Naive thymus-derived CD4-positive, alpha-beta T cell (primary cell): ENCODE results near the gene SUSD2. TPM values are rescaled to one million over a fixed set of nuclear protein-coding genes. Genes with fewer than 3 reads are reported as not detected.
"Not testable (repeated sequence)": the region's sequence is repeated elsewhere in the genome, so short reads cannot be mapped to it uniquely, and the experiment has no call there.

Source experiments
- ATAC-seq: fragments of 150-1000 bp; cut with Tn5 transposase; 2 replicates; pipeline ENCODE4 v1.10.0; 2021; ENCODE audit warnings: mild to moderate bottlenecking, moderate library complexity
- CTCF ChIA-PET: fragments of 350-600 bp; sonication (Branson Sonifier 250); formaldehyde crosslinking; loops from one replicate; lab custom pipeline; 2021; ENCODE audit warnings: antibody characterized with exemption; lab: Charles Lee
- POLR2A ChIA-PET: fragments of 350-600 bp; sonication (Branson Sonifier 250); formaldehyde crosslinking; loops from one replicate; lab custom pipeline; 2021; ENCODE audit warnings: antibody characterized with exemption, inconsistent platforms; lab: Charles Lee
- DNase-seq, 9 donors: peaks; one replicate each; pipeline versions ENCODE4 v3.0.0 to v3.0.0-alpha.2; 2020 to 2022; ENCODE audit warnings: mixed read lengths in 1 of 9
- H3K27ac ChIP-seq: one replicate; pipeline ENCODE4 v1.7.0; 2013; ENCODE audit warnings: mild to moderate bottlenecking, low read depth, low read length, moderate library complexity
- H3K27me3 ChIP-seq, 2 donors: one replicate each; pipeline ENCODE4 v1.7.0; 2013; ENCODE audit warnings: low read length in 2 of 2, mild to moderate bottlenecking in 2 of 2, moderate library complexity in 2 of 2; ENCODE audit not compliant: control insufficient read depth in 2 of 2, insufficient read depth in 2 of 2
- H3K36me3 ChIP-seq, 3 experiments: 1 replicate in 2 of 3; 2 replicates in 1 of 3; pipeline ENCODE4 v1.7.0; 2013; ENCODE audit warnings: low read length in 3 of 3, mild to moderate bottlenecking in 3 of 3, moderate library complexity in 1 of 3; ENCODE audit not compliant: insufficient read depth in 3 of 3, control insufficient read depth in 2 of 3
- H3K4me1 ChIP-seq, 2 donors: one replicate each; pipeline ENCODE4 v1.7.0; 2013; ENCODE audit warnings: low read length in 2 of 2, mild to moderate bottlenecking in 2 of 2, moderate library complexity in 1 of 2; ENCODE audit not compliant: control insufficient read depth in 2 of 2, insufficient read depth in 2 of 2
- H3K4me3 ChIP-seq: 2 replicates; pipeline ENCODE4 v1.7.0; 2013; ENCODE audit warnings: mild to moderate bottlenecking, low read length
- H3K9me3 ChIP-seq, 3 experiments: 1 replicate in 2 of 3; 2 replicates in 1 of 3; pipeline ENCODE4 v1.7.0; 2013; ENCODE audit warnings: low read length in 3 of 3; ENCODE audit not compliant: control insufficient read depth in 2 of 3
- H3K27ac Mint-ChIP-seq, 9 donors: one replicate each; pipeline ENCODE4 v1.8.0; 2020 to 2022; ENCODE audit warnings: mixed read lengths in 9 of 9, mild to moderate bottlenecking in 8 of 9, moderate library complexity in 5 of 9, inconsistent platforms in 2 of 9
- H3K27me3 Mint-ChIP-seq, 5 donors: one replicate each; pipeline ENCODE4 v1.8.0; 2021 to 2022; ENCODE audit warnings: mixed read lengths in 5 of 5, mild to moderate bottlenecking in 1 of 5
- H3K36me3 Mint-ChIP-seq, 5 donors: one replicate each; pipeline ENCODE4 v1.8.0; 2020 to 2022; ENCODE audit warnings: mixed read lengths in 5 of 5, mild to moderate bottlenecking in 3 of 5, inconsistent platforms in 1 of 5
- H3K4me1 Mint-ChIP-seq, 7 donors: one replicate each; pipeline ENCODE4 v1.8.0; 2020 to 2022; ENCODE audit warnings: mixed read lengths in 7 of 7, mild to moderate bottlenecking in 3 of 7, inconsistent platforms in 1 of 7
- H3K4me3 Mint-ChIP-seq, 10 donors: one replicate each; pipeline ENCODE4 v1.8.0; 2020 to 2022; ENCODE audit warnings: mild to moderate bottlenecking in 10 of 10, mixed read lengths in 10 of 10, moderate library complexity in 6 of 10, inconsistent platforms in 2 of 10
- H3K9me3 Mint-ChIP-seq, 11 donors: one replicate each; pipeline ENCODE4 v1.8.0; 2020 to 2022; ENCODE audit warnings: mixed read lengths in 11 of 11, mild to moderate bottlenecking in 4 of 11, inconsistent platforms in 1 of 11, moderate library complexity in 1 of 11
- intact Hi-C, 2 donors: fragments of 100-400 bp; cut with micrococcal nuclease; formaldehyde crosslinking; loops; one replicate each; pipeline ENCODE4 v1.15.1; 2023
- polyA plus RNA-seq, 2 donors: library from polyadenylated mRNA; unstranded; fragments of 300-500 nt; fragmentation: Illumina TruSeq; gene quantifications; one replicate each; pipeline ENCODE4 v1.2.3, GENCODE V29; 2021
- total RNA-seq, 6 experiments: library from RNA in 5 of 6; stranded (reverse) in 5 of 6; gene quantifications; 1 replicate in 5 of 6; 2 replicates in 1 of 6; pipeline ENCODE4 v1.2.3 and lab custom pipeline; 2021 to 2026

Gene SUSD2, protein sequence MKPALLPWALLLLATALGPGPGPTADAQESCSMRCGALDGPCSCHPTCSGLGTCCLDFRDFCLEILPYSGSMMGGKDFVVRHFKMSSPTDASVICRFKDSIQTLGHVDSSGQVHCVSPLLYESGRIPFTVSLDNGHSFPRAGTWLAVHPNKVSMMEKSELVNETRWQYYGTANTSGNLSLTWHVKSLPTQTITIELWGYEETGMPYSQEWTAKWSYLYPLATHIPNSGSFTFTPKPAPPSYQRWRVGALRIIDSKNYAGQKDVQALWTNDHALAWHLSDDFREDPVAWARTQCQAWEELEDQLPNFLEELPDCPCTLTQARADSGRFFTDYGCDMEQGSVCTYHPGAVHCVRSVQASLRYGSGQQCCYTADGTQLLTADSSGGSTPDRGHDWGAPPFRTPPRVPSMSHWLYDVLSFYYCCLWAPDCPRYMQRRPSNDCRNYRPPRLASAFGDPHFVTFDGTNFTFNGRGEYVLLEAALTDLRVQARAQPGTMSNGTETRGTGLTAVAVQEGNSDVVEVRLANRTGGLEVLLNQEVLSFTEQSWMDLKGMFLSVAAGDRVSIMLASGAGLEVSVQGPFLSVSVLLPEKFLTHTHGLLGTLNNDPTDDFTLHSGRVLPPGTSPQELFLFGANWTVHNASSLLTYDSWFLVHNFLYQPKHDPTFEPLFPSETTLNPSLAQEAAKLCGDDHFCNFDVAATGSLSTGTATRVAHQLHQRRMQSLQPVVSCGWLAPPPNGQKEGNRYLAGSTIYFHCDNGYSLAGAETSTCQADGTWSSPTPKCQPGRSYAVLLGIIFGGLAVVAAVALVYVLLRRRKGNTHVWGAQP
- total RNA-seq = 1 to 10 TPM; 1.0 to 2.3 (median 1.7) TPM
- polyA plus RNA-seq = under 1 TPM in 1 of 2 donors, not detected in 1; 0.40 TPM
- 2.7 reads per million, percentile 14 among the genes with 10 or more reads in this experiment for total RNA-seq (lab: John Stamatoyannopoulos, UW)

DNA sequence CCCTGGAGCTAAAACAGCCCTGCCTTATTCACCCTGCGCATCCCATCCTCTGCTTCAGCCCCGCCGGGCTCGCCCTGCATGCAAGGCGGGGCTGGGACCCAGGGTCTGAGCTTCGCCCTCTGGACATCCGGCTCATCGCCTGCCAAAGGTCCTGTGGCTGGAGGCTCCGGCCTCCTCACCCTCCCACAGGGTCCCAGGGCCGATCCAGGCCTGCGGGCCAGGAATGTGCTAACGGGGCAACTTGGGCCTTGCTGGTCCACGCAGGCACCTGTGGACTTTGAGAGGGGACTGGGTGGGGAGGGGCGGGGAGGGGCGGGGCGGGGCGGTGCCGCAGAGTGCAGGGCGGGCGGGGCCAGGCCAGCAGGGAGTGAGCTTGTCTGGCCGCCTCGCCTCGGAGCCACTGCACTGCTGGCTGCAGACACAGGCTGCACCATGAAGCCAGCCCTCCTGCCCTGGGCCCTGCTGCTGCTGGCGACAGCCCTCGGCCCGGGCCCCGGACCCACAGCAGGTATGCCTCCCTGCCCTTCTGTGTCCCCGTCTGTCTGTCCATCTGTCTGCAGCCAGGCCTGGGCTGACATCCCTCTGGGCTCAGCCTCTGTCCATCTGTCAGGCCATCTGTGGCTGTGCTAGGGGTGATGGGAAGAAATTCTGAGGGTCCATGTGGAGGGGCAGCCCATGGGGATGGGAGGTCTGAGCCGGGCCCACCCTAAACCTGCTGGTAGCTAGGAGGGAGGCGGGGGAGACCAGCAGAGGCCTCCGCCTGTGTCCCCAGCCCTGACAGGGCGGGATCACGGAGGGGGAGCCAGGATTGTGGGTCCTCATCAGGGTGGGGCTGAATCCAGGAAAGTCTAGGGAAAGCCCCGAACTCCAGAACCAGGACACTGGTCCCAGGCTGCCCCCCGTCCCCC is at the start of gene SUSD2:
TSS of gene SUSD2 (plus strand) at position 400 of the 908 bp plus-strand sequence. CDS start at position 433, 33 bp downstream.
- Mint-ChIP-seq H3K9me3 (no peaks in the 10 kb centered on the region), H3K4me1 (peaks cover 0 to 5% (median 0%) of the 10 kb centered on the region in 7 donors), H3K36me3 (no peaks in the 10 kb centered on the region), H3K27me3 (no peaks in the 10 kb centered on the region), H3K4me3 (no peak within 1 kb of the TSS), H3K27ac (peak within 1 kb of the TSS in 2 of 9 donors; percentile 8 to 72)
- no peak within 1 kb of the TSS for H3K27ac ChIP-seq
- DNase-seq (no peak), ATAC-seq (no peak)
- H3K4me3 ChIP-seq = no peak within 1 kb of the TSS
- no peaks in the 10 kb centered on the region for H3K9me3 ChIP-seq
- ChIA-PET CTCF (no interaction called here), POLR2A (interaction anchor here (0.9 kb wide), 1 partner anchor 11 kb away, joined by 3 read pairs; no protein-coding TSS in a partner anchor)
- intact Hi-C loops = loop anchor here in 1 of 2 donors (10.0 kb wide), 1 partner anchor 197 kb away; the partner anchor contains the start of gene GSTT2
- no peaks in the 10 kb centered on the region for H3K4me1 ChIP-seq
- peaks cover 0 to 27% (median 5%) of the 10 kb centered on the region in 3 experiments for H3K36me3 ChIP-seq
- no peaks in the 10 kb centered on the region for H3K27me3 ChIP-seq

DNA sequence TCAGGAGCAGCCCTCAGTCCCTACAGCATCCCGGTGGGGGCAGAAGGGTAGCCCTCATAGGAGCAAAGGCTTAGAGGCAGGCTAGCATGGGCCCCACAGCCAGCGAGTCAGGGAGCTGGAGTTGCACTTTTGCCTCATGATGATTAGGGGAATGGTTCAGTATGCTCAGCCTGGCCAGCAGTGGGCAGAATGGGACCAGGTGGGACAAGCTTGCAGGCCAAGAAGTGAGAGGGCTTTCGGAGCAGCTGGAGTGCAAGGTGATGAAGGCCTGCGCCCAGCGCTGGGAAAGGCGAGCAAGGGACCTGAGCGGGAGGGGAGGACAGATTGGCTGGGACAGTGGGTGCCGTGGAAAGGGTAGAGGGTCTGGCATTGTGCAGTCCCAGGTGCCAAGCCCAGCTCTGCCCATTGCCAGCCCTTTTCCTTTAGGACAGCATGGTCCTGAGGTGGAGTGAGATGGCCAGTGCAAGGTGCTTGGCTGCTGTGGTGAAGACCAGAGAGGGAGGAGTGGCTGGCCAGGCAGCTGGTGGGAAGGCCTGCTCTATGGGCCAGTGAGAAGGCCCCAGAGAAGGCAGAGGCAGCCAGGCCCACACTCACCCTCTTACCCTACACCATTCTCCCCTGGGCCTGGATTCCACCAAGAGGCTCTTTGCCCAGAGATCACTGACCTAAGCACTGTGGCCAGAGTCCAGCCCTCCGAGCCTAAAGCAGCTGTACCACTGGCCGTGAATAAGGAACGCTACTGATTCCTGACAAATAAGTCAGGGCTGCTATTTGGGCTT is 47.9 kb upstream of the SUSD2 start:
- Histone ChIP-seq H3K36me3 (peaks cover 0 to 57% (median 0%) of the 10 kb centered on the region in 3 experiments), H3K4me3 (no peak overlapping the region), H3K4me1 (peaks cover 6 to 18% of the 10 kb centered on the region in 2 donors), H3K27me3 (no peaks in the 10 kb centered on the region), H3K9me3 (no peaks in the 10 kb centered on the region), H3K27ac (peak overlapping the region; percentile 62)
- ChIA-PET POLR2A (interaction anchor here (0.8 to 19.7 kb wide), 5 partner anchors 13 to 991 kb away, joined by 3 to 296 read pairs (median 4); partner anchors contain the start of gene RSPH14), CTCF (interaction anchor here (0.6 to 6.7 kb wide), 13 partner anchors 9 to 114 kb away, joined by 3 to 109 read pairs (median 4); no protein-coding TSS in a partner anchor)
- ATAC-seq = peak; percentile 62
- intact Hi-C loops = loop anchor here (1.0 to 10.0 kb wide), 6 partner anchors 24 to 149 kb away; partner anchors contain the start of gene GSTT2 (in 1 of the 2)
- H3K9me3 Mint-ChIP-seq = no peaks in the 10 kb centered on the region
- H3K4me3 Mint-ChIP-seq = peak overlapping the region in 8 of 10 donors; percentile 2 to 79 (median 60)
- peaks cover 18 to 33% (median 29%) of the 10 kb centered on the region in 7 donors for H3K4me1 Mint-ChIP-seq
- H3K27me3 Mint-ChIP-seq = no peaks in the 10 kb centered on the region
- H3K36me3 Mint-ChIP-seq = peaks cover 0 to 22% (median 14%) of the 10 kb centered on the region in 5 donors
- DNase-seq = peak in 7 of 9 donors; percentile 43 to 65 (median 57)
- H3K27ac Mint-ChIP-seq = peak overlapping the region; percentile 56 to 95 (median 89)

DNA sequence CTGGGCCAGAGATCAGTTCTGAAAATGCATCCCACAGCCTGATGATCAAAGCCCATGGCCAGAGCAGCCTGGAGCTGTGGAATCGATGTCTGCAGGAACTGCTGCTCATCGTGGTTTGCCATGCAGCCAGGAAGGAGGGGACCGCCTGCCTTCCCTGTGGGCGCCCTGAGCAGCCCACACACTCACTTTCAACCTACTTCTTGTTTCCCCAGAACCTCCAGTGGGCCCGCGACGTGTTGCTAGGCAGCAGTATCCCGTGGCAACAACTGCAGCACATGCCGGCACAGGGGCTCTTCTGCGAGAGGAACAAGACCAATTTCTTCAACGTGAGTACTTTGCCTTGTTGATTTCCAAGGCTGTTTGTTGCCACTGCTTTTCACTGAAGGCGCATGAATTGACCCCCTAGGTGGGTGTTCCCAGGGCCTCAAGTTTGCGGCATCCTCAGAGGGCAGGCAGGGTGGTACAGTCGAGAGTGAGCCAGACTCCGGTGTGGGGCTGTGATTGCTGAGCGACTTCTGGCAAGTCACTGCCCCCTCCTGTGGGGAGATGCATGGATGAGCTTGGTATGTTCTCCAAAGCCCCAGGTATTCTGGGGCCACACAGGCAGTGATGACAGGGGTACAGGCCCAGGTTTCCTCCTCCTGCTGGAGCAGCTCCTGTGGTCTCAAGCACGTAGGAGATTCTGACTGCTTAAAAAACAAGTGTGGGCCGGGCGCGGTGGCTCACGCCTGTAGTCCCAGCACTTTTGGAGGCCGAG is 47.0 kb upstream of the SUSD2 start:
- CTCF ChIA-PET = interaction anchor here (1.6 to 6.7 kb wide), 4 partner anchors 8 to 44 kb away, joined by 7 to 109 read pairs (median 52); no protein-coding TSS in a partner anchor
- H3K4me1 ChIP-seq = peaks cover 6 to 18% of the 10 kb centered on the region in 2 donors
- no peaks in the 10 kb centered on the region for H3K27me3 ChIP-seq
- Mint-ChIP-seq H3K9me3 (no peaks in the 10 kb centered on the region), H3K4me3 (peak overlapping the region in 8 of 10 donors; percentile 25 to 79 (median 64)), H3K27ac (peak overlapping the region; percentile 49 to 95 (median 89)), H3K4me1 (peaks cover 18 to 39% (median 30%) of the 10 kb centered on the region in 7 donors), H3K27me3 (no peaks in the 10 kb centered on the region), H3K36me3 (peaks cover 0 to 22% (median 14%) of the 10 kb centered on the region in 5 donors)
- POLR2A ChIA-PET = interaction anchor here (1.2 to 19.7 kb wide), 3 partner anchors 12 to 41 kb away, joined by 3 to 296 read pairs (median 3); no protein-coding TSS in a partner anchor
- peak in 8 of 9 donors; percentile 67 to 94 (median 88) for DNase-seq
- ATAC-seq = peak; percentile 89
- H3K27ac ChIP-seq = peak overlapping the region; percentile 62
- H3K9me3 ChIP-seq = no peaks in the 10 kb centered on the region
- intact Hi-C loops = loop anchor here in 1 of 2 donors (10.0 kb wide), 1 partner anchor 149 kb away; the partner anchor contains the start of gene GSTT2
- peaks cover 0 to 54% (median 0%) of the 10 kb centered on the region in 3 experiments for H3K36me3 ChIP-seq
- H3K4me3 ChIP-seq = no peak overlapping the region

DNA sequence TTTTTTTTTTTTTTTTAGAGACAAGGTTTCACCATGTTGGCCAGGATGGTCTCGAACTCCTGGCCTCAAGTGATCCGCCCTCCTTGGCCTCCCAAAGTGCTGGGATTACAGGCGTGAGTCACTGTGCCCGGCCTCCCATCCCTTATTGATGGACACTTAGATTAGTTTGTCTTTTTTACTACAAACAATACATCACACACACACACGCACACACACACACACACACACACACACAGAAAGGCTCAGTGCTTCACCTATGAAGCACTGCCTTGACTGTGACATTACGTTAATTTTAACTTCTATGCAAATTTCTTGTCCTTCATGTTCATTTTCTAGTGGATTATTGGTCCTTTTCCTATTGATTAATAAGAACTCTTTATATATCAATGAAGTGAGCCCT is 44.8 kb upstream of the SUSD2 start:
- not testable (repeated sequence) for H3K27me3 ChIP-seq, DNase-seq, H3K27ac ChIP-seq, H3K9me3 ChIP-seq, ATAC-seq, H3K27me3 Mint-ChIP-seq, H3K9me3 Mint-ChIP-seq, H3K4me3 ChIP-seq
- POLR2A ChIA-PET = interaction anchor here (1.7 to 19.7 kb wide), 2 partner anchors 9 to 23 kb away, joined by 7 to 296 read pairs; no protein-coding TSS in a partner anchor
- Histone ChIP-seq H3K4me1 (peaks cover 19 to 38% of the 10 kb centered on the region in 2 donors), H3K36me3 (peaks cover 0 to 35% (median 0%) of the 10 kb centered on the region in 3 experiments)
- H3K4me1 Mint-ChIP-seq = peaks cover 22 to 61% (median 50%) of the 10 kb centered on the region in 7 donors
- H3K36me3 Mint-ChIP-seq = peaks cover 0 to 27% (median 17%) of the 10 kb centered on the region in 5 donors
- peak overlapping the region in 5 of 9 donors; percentile 13 to 94 (median 46) for H3K27ac Mint-ChIP-seq
- peak overlapping the region in 1 of 10 donors; percentile 2 for H3K4me3 Mint-ChIP-seq
- CTCF ChIA-PET = interaction anchor here (0.6 to 6.7 kb wide), 3 partner anchors 19 to 100 kb away, joined by 3 to 109 read pairs (median 93); no protein-coding TSS in a partner anchor
- intact Hi-C loops = loop anchor here in 1 of 2 donors (10.0 kb wide), 1 partner anchor 152 kb away; the partner anchor contains the start of gene GSTT2
